ENCODE data around the gene ACHE.

The ACHE gene

GRCh38 chr7:100854146-100854895 lies 41.4 kb downstream of the ACHE start:
- no peak for TF ChIP-seq CTCF (IDR thresholded peaks at IDR 0.05; ENCODE audit: borderline replicate concordance, control extremely low read depth, extremely low read depth, insufficient read depth, missing control alignments)
- in situ Hi-C loops (cut with MboI; ENCODE audit: low sequenced_read_pairs, unreplicated experiment), result loop anchor here (25.0 kb wide), 1 partner anchor 392 kb away; the partner anchor contains the start of gene SPACDR
- no peak for DNase-seq (ENCODE audit: low spot score)

GRCh38 chr7:100852048-100852872 lies 43.4 kb downstream of the ACHE start, which contains the start of gene SLC12A9:
Gene SLC12A9 (plus strand): TSS chr7:100852713. CDS start chr7:100854198, 1,485 bp downstream.
- in situ Hi-C loops (cut with MboI; ENCODE audit: low sequenced_read_pairs, unreplicated experiment), result loop anchor here (25.0 kb wide), 1 partner anchor 390 kb away; the partner anchor contains the start of gene SPACDR
- peak; percentile 98 for DNase-seq (ENCODE audit: low spot score)
- TF ChIP-seq CTCF (IDR thresholded peaks at IDR 0.05; ENCODE audit: borderline replicate concordance, control extremely low read depth, extremely low read depth, insufficient read depth, missing control alignments), result peak; percentile 91

GRCh38 chr7:100847360-100847759 lies 48.3 kb downstream of the ACHE start:
- no peak for TF ChIP-seq CTCF (IDR thresholded peaks at IDR 0.05; ENCODE audit: borderline replicate concordance, control extremely low read depth, extremely low read depth, insufficient read depth, missing control alignments)
- DNase-seq (ENCODE audit: low spot score), result no peak
- in situ Hi-C loops (cut with MboI; ENCODE audit: low sequenced_read_pairs, unreplicated experiment), result no loop called here

GRCh38 chr7:100840470-100841100 lies 55.1 kb downstream of the ACHE start:
- TF ChIP-seq CTCF (IDR thresholded peaks at IDR 0.05; ENCODE audit: borderline replicate concordance, control extremely low read depth, extremely low read depth, insufficient read depth, missing control alignments), result no peak

More at GRCh38 chr7:100840470-100841100, 55.1 kb downstream of the ACHE start:
- DNase-seq (ENCODE audit: low spot score), result no peak
- in situ Hi-C loops (cut with MboI; ENCODE audit: low sequenced_read_pairs, unreplicated experiment), result no loop called here
